ENCODE results near the gene LRRC8B. TPM values are rescaled to one million over a fixed set of nuclear protein-coding genes. Genes with fewer than 3 reads are reported as not detected.
"Not testable (repeated sequence)": the region's sequence is repeated elsewhere in the genome, so short reads cannot be mapped to it uniquely, and the experiment has no call there.

Gene LRRC8B
- total RNA-seq, 1 donor from 2014 or later, result 19.1 TPM

DNA sequence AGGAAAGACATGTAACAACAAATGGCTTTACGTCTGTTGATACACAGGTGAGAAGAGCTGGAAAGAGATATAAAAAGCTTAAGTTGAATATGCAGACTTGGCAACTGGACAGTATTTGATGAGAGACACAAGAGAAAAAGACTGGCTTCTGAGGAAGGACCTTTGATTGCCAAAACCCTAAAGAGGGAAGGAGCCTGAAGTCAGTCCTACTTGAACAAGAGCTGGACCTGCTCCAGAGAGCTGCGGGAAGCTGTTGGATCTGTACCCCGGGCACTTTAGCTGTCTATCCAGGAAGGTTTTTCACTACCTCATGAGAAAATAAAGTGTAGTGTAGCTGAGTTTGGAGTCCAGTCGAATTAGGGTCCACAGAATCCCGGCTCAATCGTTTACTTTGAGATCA lies 25.3 kb upstream of the LRRC8B start:
- ChIA-PET POLR2A (no interaction called here), CTCF (interaction anchor here (1.9 kb wide), 1 partner anchor 15 kb away, joined by 7 read pairs; no protein-coding TSS in a partner anchor)
- Mint-ChIP-seq H3K9me3 (no peaks in the 10 kb centered on the region), H3K36me3 (ENCODE audit: low read depth) (no peaks in the 10 kb centered on the region), H3K4me1 (no peaks in the 10 kb centered on the region), H3K27ac (no peak overlapping the region), H3K27me3 (no peaks in the 10 kb centered on the region), H3K4me3 (no peak overlapping the region)
- DNase-seq (no peak), ATAC-seq (ENCODE audit: low read depth) (no peak)
- TF ChIP-seq, protein P1, sequence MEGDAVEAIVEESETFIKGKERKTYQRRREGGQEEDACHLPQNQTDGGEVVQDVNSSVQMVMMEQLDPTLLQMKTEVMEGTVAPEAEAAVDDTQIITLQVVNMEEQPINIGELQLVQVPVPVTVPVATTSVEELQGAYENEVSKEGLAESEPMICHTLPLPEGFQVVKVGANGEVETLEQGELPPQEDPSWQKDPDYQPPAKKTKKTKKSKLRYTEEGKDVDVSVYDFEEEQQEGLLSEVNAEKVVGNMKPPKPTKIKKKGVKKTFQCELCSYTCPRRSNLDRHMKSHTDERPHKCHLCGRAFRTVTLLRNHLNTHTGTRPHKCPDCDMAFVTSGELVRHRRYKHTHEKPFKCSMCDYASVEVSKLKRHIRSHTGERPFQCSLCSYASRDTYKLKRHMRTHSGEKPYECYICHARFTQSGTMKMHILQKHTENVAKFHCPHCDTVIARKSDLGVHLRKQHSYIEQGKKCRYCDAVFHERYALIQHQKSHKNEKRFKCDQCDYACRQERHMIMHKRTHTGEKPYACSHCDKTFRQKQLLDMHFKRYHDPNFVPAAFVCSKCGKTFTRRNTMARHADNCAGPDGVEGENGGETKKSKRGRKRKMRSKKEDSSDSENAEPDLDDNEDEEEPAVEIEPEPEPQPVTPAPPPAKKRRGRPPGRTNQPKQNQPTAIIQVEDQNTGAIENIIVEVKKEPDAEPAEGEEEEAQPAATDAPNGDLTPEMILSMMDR (IDR thresholded peaks at IDR 0.05), result no peak
- intact Hi-C loops (cut with micrococcal nuclease), result no loop called here

DNA sequence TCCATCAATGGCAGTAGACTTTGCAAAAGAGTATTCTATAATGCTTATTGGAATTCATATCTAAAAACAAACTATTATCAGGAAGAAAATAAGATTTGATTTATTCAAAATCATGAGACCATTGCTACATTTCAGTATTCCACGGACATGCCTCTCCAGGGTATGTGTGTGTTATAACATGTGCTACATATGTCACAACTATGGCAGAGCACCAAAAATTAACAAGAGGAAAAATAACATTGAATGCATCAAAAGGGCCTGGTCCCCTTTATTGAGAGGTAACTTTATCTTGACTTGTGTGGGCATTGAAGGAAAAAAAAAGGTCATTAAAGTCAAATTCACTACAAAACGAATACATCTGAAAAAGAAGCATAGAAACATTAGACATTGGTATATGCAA lies 22.6 kb upstream of the LRRC8B start:
- no peaks in the 10 kb centered on the region for H3K9me3 Mint-ChIP-seq
- H3K27me3 Mint-ChIP-seq, result no peaks in the 10 kb centered on the region
- ChIA-PET POLR2A (no interaction called here), CTCF (no interaction called here)
- DNase-seq (no peak), ATAC-seq (ENCODE audit: low read depth) (no peak)
- H3K27ac Mint-ChIP-seq, result no peak overlapping the region
- intact Hi-C loops (cut with micrococcal nuclease), result no loop called here
- H3K4me3 Mint-ChIP-seq, result no peak overlapping the region
- TF ChIP-seq, protein P1 (IDR thresholded peaks at IDR 0.05), result no peak
- no peaks in the 10 kb centered on the region for H3K4me1 Mint-ChIP-seq
- H3K36me3 Mint-ChIP-seq (ENCODE audit: low read depth), result no peaks in the 10 kb centered on the region

DNA sequence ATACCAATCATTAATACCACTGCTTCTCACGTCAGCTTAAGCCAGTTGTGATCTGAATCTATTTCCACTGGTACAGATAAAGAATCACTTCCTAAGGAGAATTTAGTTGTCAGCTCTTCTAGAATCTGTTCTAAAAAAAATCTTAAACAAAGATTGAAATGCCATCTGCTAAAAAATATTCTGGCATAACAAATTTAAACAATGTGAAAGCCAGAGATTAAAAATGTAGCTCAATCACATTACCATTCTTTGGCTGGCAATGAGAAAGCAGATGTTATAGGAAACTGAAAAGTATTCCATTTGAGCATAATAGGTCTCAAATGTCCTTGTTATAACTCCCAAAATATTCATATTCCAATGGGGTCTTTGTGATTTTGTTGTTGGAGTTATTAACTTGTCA lies 21.7 kb upstream of the LRRC8B start:
- Mint-ChIP-seq H3K27me3 (peaks cover under 1% of the 10 kb centered on the region), H3K9me3 (no peaks in the 10 kb centered on the region), H3K27ac (no peak overlapping the region), H3K36me3 (ENCODE audit: low read depth) (no peaks in the 10 kb centered on the region), H3K4me1 (no peaks in the 10 kb centered on the region), H3K4me3 (no peak overlapping the region)
- TF ChIP-seq, protein P1 (IDR thresholded peaks at IDR 0.05), result no peak
- intact Hi-C loops (cut with micrococcal nuclease), result no loop called here
- ChIA-PET POLR2A (no interaction called here), CTCF (no interaction called here)
- DNase-seq (no peak), ATAC-seq (ENCODE audit: low read depth) (no peak)

DNA sequence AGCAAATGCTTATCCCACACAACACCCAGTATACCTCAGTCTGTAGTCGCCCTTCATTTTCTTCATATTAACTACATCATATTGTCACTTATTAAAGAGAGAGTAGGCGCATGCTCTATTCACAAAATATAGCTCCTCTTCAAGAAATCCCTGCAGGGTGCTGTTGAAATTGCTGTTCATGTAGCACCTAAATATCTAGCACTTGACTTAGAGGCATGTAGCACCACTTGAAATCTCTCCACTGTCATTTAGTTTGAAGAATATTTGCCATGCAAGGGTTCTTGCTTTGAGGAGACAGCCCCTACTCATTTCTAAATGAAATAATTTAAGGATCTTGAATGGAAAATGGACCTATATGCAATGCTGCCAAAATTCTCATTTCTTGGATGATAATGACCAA lies 20.9 kb upstream of the LRRC8B start:
- H3K4me1 Mint-ChIP-seq, result no peaks in the 10 kb centered on the region
- no peak overlapping the region for H3K4me3 Mint-ChIP-seq
- CTCF ChIA-PET, result no interaction called here
- TF ChIP-seq, protein P1 (IDR thresholded peaks at IDR 0.05), result no peak
- peaks cover 6% of the 10 kb centered on the region for H3K27me3 Mint-ChIP-seq
- DNase-seq, result no peak
- intact Hi-C loops (cut with micrococcal nuclease), result no loop called here
- no peak overlapping the region for H3K27ac Mint-ChIP-seq
- no peaks in the 10 kb centered on the region for H3K36me3 Mint-ChIP-seq (ENCODE audit: low read depth)
- no peak for ATAC-seq (ENCODE audit: low read depth)
- H3K9me3 Mint-ChIP-seq, result peaks cover 5% of the 10 kb centered on the region
- POLR2A ChIA-PET, result no interaction called here

DNA sequence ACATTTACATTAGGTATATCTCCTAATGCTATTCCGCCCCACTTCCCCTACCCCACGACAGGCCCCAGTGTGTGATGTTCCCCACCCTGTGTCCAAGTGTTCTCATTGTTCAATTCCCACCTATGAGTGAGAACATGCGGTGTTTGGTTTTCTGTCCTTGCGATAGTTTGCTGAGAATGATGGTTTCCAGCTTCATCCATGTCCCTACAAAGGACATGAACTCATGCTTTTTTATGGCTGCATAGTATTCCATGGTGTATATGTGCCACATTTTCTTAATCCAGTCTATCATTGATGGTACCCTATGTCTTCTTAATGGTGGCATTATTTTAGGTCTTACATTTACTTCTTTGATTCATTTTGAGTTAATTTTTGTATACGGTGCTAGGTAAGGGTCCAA lies 14.6 kb upstream of the LRRC8B start:
- ATAC-seq (ENCODE audit: low read depth); H3K9me3 Mint-ChIP-seq; intact Hi-C loops (cut with micrococcal nuclease); H3K27me3 Mint-ChIP-seq; H3K4me1 Mint-ChIP-seq; DNase-seq; CTCF ChIA-PET; POLR2A ChIA-PET; H3K36me3 Mint-ChIP-seq (ENCODE audit: low read depth); H3K27ac Mint-ChIP-seq; H3K4me3 Mint-ChIP-seq: not testable (repeated sequence)

DNA sequence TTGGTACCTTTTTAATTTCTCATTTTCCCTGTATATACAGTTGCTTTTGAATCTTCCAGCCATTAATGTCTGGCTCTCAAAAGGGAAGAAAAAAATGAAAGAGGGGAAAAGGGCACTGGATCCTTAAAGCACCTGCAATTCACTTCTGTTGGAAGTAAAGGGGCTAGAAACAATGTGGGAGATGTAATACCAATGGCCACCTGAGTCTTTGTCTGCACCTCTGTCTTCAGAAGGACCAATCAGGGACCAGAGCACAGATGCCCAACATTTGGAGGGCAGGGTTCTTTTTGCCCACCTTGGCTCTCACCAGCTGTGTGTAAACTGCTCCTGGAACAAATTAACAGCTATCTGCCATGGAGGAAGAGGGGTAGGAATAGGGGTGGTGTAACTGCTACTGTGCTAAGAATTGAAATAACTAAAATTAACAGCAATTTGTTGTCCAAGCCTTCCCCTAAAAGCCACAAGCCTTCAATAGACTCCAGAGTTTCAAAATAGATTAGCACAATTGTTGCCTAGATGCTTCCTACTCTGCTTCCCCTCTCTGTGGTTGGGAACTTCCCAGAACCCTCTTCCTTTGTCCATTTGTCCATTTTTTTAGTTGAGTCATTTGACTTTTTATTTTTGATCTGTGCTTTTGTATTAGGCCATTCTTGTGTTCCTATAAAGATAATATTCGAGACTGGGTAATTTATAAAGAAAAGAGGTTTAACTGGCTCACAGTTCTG lies 11.5 kb upstream of the LRRC8B start:
- intact Hi-C loops (cut with micrococcal nuclease), result no loop called here
- ATAC-seq (ENCODE audit: low read depth), result no peak
- CTCF ChIA-PET, result no interaction called here
- H3K27me3 Mint-ChIP-seq, result peaks cover 3% of the 10 kb centered on the region
- TF ChIP-seq, protein P1 (IDR thresholded peaks at IDR 0.05), result no peak
- POLR2A ChIA-PET, result no interaction called here
- H3K27ac Mint-ChIP-seq, result no peak overlapping the region
- DNase-seq, result no peak
- H3K4me1 Mint-ChIP-seq, result no peaks in the 10 kb centered on the region
- H3K36me3 Mint-ChIP-seq (ENCODE audit: low read depth), result no peaks in the 10 kb centered on the region
- no peak overlapping the region for H3K4me3 Mint-ChIP-seq
- peaks cover 6% of the 10 kb centered on the region for H3K9me3 Mint-ChIP-seq

Measured in activated B cell treated with CpG ODN at 0.5 μM for 24 hours (primary cell).